PC-3 (cell line): ENCODE measurements around the gene SRSF10. TPM values are rescaled to one million over a fixed set of nuclear protein-coding genes. Genes with fewer than 3 reads are reported as not detected.
"Not testable (repeated sequence)": the region's sequence is repeated elsewhere in the genome, so short reads cannot be mapped to it uniquely, and the experiment has no call there.

ENCODE experiments used
- ATAC-seq: fragments of 200-7000 bp; cut with Tn5 transposase; 2 replicates; pipeline ENCODE4 v1.9.1; 2020; ENCODE audit warnings: mild to moderate bottlenecking, moderate library complexity
- BruUV-seq: library from RNA; stranded (reverse); fragments of 400-500 nt; replicated peaks from 2 replicates; lab custom pipeline; 2021; lab: Mats Ljungman, UMichigan
- CTCF ChIA-PET: fragments of 300-600 bp; sonication (Branson Sonifier 250); formaldehyde crosslinking; loops from one replicate; lab custom pipeline; 2022; ENCODE audit warnings: antibody characterized with exemption; lab: Charles Lee
- POLR2A ChIA-PET: fragments of 300-600 bp; sonication (Branson Sonifier 250); formaldehyde crosslinking; loops from one replicate; lab custom pipeline; 2022; ENCODE audit warnings: antibody characterized with exemption; ENCODE audit not compliant: unreplicated experiment; lab: Charles Lee
- DNase-seq: peaks from one replicate; pipeline ENCODE4 v3.0.0-alpha.2; 2015
- H2AFZ ChIP-seq: fragments of 300-600 bp; sonication (generic); 2 replicates; pipeline ENCODE4 v1.6.0; 2016; ENCODE audit warnings: antibody characterized with exemption, low read length
- H3F3A ChIP-seq: fragments of 300-600 bp; sonication (generic); one replicate; pipeline ENCODE4 v1.6.0; 2017; ENCODE audit warnings: antibody characterized with exemption, low read length, control low read depth, mild to moderate bottlenecking; ENCODE audit not compliant: unreplicated experiment
- H3K27ac ChIP-seq: fragments of 300-600 bp; sonication (generic); 2 replicates; pipeline ENCODE4 v1.5.1; 2016; ENCODE audit warnings: mild to moderate bottlenecking, low read length
- H3K27me3 ChIP-seq: fragments of 300-600 bp; sonication (generic); 2 replicates; pipeline ENCODE4 v1.6.1; 2016; ENCODE audit warnings: low read length, mixed read lengths
- H3K36me3 ChIP-seq: fragments of 300-600 bp; sonication (generic); 2 replicates; pipeline ENCODE4 v1.6.1; 2016; ENCODE audit warnings: low read depth, mixed run types, low read length, mixed read lengths
- H3K4me1 ChIP-seq: fragments of 300-600 bp; sonication (generic); 2 replicates; pipeline ENCODE4 v1.5.1; 2016; ENCODE audit warnings: low read length; ENCODE audit not compliant: insufficient read depth
- H3K4me2 ChIP-seq: fragments of 300-600 bp; sonication (generic); 2 replicates; pipeline ENCODE4 v1.6.0; 2016; ENCODE audit warnings: low read length
- H3K4me3 ChIP-seq: fragments of 300-600 bp; sonication (generic); 2 replicates; pipeline ENCODE4 v1.5.1; 2016; ENCODE audit warnings: mild to moderate bottlenecking, low read length, mixed read lengths
- H3K79me2 ChIP-seq: fragments of 300-600 bp; sonication (generic); 2 replicates; pipeline ENCODE4 v1.6.1; 2017; ENCODE audit warnings: low read length, mixed read lengths
- H3K9ac ChIP-seq: fragments of 300-600 bp; sonication (generic); 2 replicates; pipeline ENCODE4 v1.6.0; 2016; ENCODE audit warnings: mild to moderate bottlenecking, low read length
- H3K9me2 ChIP-seq: fragments of 300-600 bp; sonication (generic); replicated peaks from 2 replicates; pipeline ENCODE4 v1.6.1; 2016; ENCODE audit warnings: mixed run types, low read length, mixed read lengths
- H3K9me3 ChIP-seq: fragments of 300-600 bp; sonication (generic); 2 replicates; pipeline ENCODE4 v1.6.1; 2016; ENCODE audit warnings: low read length, mixed read lengths
- H4K20me1 ChIP-seq: fragments of 300-600 bp; sonication (generic); 2 replicates; pipeline ENCODE4 v1.6.1; 2016; ENCODE audit warnings: low read length, mixed read lengths
- EZH2 ChIP-seq: fragments of 300-600 bp; sonication (generic); IDR thresholded peaks from one replicate; pipeline ENCODE4 v1.6.1; 2017; ENCODE audit warnings: antibody characterized with exemption, mild to moderate bottlenecking, low read length; ENCODE audit not compliant: unreplicated experiment
- EZH2phosphoT487 ChIP-seq: fragments of 300-600 bp; sonication (generic); IDR thresholded peaks from 2 replicates; pipeline ENCODE4 v1.6.1; 2018; ENCODE audit warnings: mild to moderate bottlenecking, antibody characterized with exemption, low read length, borderline replicate concordance
- intact Hi-C: fragments of 100-400 bp; cut with micrococcal nuclease; formaldehyde crosslinking; loops from 2 replicates; pipeline ENCODE4 v1.9.0; 2023
- total RNA-seq: library from RNA; depleted of rRNA; stranded (reverse); fragments of >200 nt; gene quantifications from 2 replicates; pipeline ENCODE4 v1.2.3, GENCODE V29; 2014
- TF ChIP-seq, protein P1 (sequence below): fragments of 300-600 bp; sonication (generic); conservative IDR thresholded peaks from 2 replicates; pipeline ENCODE4 v1.5.1; 2017; ENCODE audit warnings: antibody characterized with exemption, low read depth, mild to moderate bottlenecking, low read length

Gene SRSF10
- total RNA-seq, 1 experiment from 2014 or later, result 109 TPM

GRCh38 chr1:24018611-24019580, 38.8 kb upstream of the SRSF10 start:
- Histone ChIP-seq H3K27me3 (no peaks in the 10 kb centered on the region), H3K36me3 (no peaks in the 10 kb centered on the region), H3K4me1 (peaks cover 34% of the 10 kb centered on the region), H3K79me2 (no peaks in the 10 kb centered on the region), H3K4me3 (peak overlapping the region; percentile 31; the same call in 1 of the 2 replicates), H4K20me1 (no peaks in the 10 kb centered on the region), H2AFZ (peak overlapping the region; percentile 76), H3K9me2 (no peaks in the 10 kb centered on the region), H3K9ac (peak overlapping the region; percentile 71), H3K4me2 (peak overlapping the region; percentile 63), H3K27ac (peak overlapping the region; percentile 96), H3F3A (peaks cover 4% of the 10 kb centered on the region), H3K9me3 (no peaks in the 10 kb centered on the region)
- BruUV-seq, result TSS peak; percentile 90
- ATAC-seq, result peak; percentile 95
- POLR2A ChIA-PET, result interaction anchor here (0.6 to 0.7 kb wide), 4 partner anchors 34 to 199 kb away, joined by 3 to 8 read pairs (median 5); no protein-coding TSS in a partner anchor
- peak; percentile 99 for DNase-seq
- CTCF ChIA-PET, result no interaction called here
- TF ChIP-seq, protein P1, sequence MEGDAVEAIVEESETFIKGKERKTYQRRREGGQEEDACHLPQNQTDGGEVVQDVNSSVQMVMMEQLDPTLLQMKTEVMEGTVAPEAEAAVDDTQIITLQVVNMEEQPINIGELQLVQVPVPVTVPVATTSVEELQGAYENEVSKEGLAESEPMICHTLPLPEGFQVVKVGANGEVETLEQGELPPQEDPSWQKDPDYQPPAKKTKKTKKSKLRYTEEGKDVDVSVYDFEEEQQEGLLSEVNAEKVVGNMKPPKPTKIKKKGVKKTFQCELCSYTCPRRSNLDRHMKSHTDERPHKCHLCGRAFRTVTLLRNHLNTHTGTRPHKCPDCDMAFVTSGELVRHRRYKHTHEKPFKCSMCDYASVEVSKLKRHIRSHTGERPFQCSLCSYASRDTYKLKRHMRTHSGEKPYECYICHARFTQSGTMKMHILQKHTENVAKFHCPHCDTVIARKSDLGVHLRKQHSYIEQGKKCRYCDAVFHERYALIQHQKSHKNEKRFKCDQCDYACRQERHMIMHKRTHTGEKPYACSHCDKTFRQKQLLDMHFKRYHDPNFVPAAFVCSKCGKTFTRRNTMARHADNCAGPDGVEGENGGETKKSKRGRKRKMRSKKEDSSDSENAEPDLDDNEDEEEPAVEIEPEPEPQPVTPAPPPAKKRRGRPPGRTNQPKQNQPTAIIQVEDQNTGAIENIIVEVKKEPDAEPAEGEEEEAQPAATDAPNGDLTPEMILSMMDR, result no peak
- TF ChIP-seq EZH2 (no peak), EZH2phosphoT487 (no peak)
- intact Hi-C loops, result loop anchor here (1.0 kb wide), 1 partner anchor 39 kb away; the partner anchor contains the start of gene SRSF10

DNA sequence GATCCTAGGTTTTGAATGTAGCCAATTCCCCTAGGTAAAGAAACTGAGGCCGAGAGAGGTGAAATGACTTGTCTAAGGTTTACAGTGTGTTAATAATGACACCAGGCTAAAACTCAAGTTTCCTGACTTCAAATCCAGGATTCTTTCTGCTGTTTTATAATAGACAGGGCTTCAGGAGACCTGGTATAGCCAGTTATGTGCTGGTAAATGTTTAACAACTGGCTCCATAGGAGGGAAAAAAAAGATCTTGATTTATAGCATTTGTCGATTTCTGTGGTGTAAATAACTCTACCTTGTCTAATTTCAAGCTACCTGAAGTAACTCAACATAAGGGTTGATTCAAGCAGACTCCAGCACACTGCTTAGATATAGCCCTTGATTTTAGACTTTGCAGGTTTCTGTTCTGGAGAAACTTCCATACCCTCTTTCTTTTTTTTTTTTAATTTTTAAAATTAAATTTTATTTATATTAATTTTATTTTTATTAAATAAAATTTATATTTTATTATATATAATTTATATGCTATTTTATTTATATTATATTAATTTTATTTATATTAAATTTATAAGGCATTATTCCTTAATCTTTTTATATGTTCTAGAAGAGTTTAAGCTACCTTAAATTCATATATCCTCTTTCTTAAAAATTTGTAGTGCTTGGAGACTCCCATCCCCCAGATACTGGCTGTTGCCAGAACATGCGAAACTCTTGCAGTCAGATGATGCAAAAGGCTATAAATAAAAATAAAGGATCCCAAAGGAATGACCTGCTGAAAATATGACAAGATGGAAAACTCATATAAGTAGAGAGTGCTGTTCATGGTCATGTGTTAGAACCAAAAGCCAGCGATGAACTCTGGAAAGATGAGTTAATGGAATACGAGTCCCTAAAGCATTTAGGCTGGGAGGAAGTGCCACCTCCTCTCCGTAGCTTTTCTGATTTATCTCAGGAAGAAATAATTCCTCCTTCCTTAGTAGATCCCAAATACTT, 35.4 kb upstream of the SRSF10 start:
- H3K27ac ChIP-seq, result no peak overlapping the region
- H4K20me1 ChIP-seq, result no peaks in the 10 kb centered on the region

GRCh38 chr1:24012878-24013277, 32.8 kb upstream of the SRSF10 start:
- H3K79me2 ChIP-seq, POLR2A ChIA-PET, CTCF ChIA-PET, ATAC-seq, intact Hi-C loops, H4K20me1 ChIP-seq, BruUV-seq, H3K9me2 ChIP-seq, H3K27me3 ChIP-seq, H3K27ac ChIP-seq, H3K9me3 ChIP-seq, H3K4me2 ChIP-seq, H2AFZ ChIP-seq, H3F3A ChIP-seq, H3K4me3 ChIP-seq, H3K9ac ChIP-seq, H3K36me3 ChIP-seq, DNase-seq: not testable (repeated sequence)
- peaks cover 16% of the 10 kb centered on the region for H3K4me1 ChIP-seq

More for the DNA sequence above, 35.4 kb upstream of the SRSF10 start:
- intact Hi-C loops, result no loop called here
- no peaks in the 10 kb centered on the region for H3K79me2 ChIP-seq
- CTCF ChIA-PET, result interaction anchor here (0.7 kb wide), 3 partner anchors 21 to 97 kb away, joined by 3 to 7 read pairs (median 4); partner anchors contain the start of gene MYOM3
- H3K9ac ChIP-seq, result no peak overlapping the region
- no peak for DNase-seq
- no peaks in the 10 kb centered on the region for H3K27me3 ChIP-seq
- TF ChIP-seq, protein P1, result no peak
- TF ChIP-seq EZH2 (no peak), EZH2phosphoT487 (no peak)
- no peak overlapping the region for H3K4me3 ChIP-seq
- no peak overlapping the region for H2AFZ ChIP-seq
- POLR2A ChIA-PET, result no interaction called here
- no peaks in the 10 kb centered on the region for H3K36me3 ChIP-seq
- no peak overlapping the region for H3K4me2 ChIP-seq
- BruUV-seq, result no TSS peak
- ATAC-seq, result no peak
- peaks cover 4% of the 10 kb centered on the region for H3F3A ChIP-seq
- no peaks in the 10 kb centered on the region for H3K9me2 ChIP-seq
- H3K9me3 ChIP-seq, result no peaks in the 10 kb centered on the region
- peaks cover 16% of the 10 kb centered on the region for H3K4me1 ChIP-seq
